HG02981 (cell line): Measurements from ENCODE around the gene NECTIN1.

Experiments used
- ATAC-seq: cut with Tn5 transposase; IDR thresholded peaks from one replicate; pipeline ENCODE4 v1.9.1; 2021; ENCODE audit warnings: mild to moderate bottlenecking, moderate library complexity; ENCODE audit not compliant: unreplicated experiment

The NECTIN1 gene

DNA sequence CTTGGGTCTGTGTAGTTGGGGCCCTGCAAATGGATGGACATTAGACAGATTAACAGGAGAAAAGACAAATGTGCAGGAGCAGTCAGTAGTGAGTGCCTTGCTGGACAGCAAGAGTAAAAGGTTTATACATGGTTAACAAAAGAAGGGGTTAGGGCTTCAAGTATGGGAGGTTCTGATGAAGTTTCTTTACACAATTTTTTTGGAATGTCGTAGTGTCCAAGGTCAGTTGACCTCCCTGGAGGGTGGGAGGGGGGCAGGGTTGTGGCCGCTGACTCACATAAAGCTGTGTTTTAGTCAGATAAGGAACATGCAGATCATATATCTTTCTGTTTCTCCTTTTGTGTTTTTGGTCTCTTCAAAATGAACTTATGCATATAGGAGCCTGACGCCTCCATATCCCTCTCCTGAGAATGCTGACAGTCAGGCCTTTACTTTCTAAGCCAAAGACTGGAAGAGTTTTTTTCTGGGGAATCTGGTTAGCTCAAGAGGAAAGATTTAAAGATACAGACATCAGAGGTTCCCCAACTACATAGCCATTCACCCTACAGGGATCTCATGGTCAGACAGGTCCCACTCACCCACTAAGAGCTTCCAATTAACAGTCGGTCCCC is 134.3 kb downstream of the NECTIN1 start:
- no peak for ATAC-seq

DNA sequence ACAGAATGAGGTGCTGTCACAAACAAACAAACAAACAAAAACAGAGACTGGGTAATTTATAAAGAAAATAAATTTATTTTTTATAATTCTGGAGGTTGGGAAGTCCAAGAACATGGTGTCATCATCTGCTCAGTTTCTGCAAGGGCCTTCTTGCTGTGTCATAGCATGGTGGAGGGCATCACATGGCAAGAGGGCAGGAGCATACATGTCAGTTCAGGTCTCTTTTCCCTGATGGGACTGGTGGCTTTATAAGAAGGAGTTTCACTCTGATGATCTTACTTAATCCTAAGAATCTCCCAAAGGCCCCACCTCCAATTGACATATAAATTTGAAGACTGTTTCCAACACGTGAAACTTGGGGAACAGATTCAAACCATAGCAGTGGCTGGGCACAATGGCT is 135.7 kb downstream of the NECTIN1 start:
- ATAC-seq: no peak

DNA sequence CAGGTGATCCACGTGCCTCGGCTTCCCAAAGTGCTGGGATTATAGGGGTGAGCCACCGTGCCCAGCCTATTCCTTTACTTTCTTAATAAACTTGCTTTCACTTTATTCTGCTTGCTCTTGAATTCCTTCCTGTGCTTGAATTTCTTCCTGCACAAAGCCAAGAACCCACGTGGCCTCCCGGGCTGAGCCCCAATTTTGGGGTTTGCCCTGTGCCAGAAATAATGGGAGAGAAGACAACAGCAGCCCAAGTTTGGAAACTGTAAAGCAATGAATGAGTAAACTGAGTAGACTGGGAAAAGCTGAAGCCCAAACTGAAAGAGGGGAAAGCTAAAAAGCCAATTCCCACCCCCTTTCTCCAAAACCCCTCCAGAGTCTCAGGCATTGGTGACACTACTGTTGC is 136.4 kb downstream of the NECTIN1 start:
- ATAC-seq: no peak

DNA sequence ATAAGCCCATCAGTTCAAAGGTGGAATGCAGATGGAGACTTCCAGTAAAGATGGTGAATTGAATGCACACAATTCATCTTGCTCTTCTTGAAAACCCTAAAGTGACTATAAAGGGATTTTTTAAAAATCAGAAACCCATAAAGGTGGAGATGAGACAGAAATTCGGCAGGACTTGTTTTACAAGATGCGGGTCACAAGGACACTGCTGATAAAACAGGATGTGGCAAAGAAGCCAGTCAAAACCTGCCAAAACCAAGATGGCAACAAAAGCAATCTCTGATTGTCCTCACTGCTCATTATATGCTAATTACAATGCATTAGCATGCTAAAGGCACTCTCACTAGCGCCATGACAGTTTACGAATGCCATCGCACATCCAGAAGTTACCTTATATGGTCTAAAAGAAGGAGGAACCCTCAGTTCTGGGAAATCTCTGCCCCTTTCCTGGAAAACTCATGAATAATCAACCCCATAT is 137.1 kb downstream of the NECTIN1 start:
- ATAC-seq: no peak

DNA sequence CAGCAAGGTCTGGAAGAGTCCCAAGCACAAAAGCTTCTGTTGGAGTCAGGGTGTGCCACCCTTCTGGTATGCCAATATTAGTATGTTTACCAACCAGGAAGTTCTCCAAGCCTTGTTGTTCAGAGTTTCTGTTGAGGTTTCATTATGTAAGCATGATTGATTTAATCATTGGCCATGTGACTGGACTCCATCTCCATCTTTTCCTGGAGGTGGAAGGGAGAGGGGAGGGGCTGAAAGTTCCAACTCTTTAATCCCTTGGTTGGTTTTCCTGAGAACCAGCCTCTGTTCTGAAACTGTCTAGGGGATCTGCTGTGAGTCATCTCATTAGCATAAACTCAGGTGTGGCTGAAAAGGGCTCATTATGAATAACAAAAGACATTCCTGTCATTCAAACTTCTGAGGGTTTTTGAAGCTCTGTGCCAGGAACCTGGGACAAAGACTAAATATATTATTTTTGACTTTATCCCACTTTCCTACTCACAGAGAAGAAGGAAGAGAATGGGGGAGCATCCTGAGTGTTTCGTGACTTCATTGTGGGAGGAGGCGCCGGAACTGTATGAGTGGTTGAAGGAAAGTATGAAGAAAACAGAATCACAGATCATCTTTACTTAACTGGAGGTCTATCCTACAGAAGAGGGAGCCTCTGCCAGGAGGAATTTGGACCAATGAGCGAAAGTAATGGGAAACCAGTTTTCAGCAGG is 138.2 kb downstream of the NECTIN1 start:
- ATAC-seq: no peak

DNA sequence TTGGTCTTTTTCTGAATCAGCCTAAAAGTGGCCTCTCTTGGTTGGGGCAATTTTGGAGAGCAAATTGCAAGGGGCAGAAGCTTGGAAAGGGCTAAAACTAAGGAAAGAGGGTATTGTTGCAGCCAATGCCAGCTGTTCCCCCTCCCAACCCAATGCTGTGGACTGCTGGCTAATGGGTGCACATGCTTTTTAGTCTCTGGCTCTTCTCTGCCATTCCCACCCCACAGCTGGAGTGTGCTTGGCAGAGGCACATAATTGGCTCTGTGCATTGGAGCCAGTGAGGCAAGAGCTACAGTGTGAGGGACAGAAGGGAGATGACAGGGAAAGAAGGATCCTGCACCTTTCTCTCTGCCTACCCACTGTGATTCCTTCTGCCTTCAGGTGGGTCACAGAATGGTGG is 140.0 kb downstream of the NECTIN1 start:
- no peak for ATAC-seq
